IMR-90 (cell line): ENCODE results near the gene HYKK. TPM values are rescaled to one million over a fixed set of nuclear protein-coding genes. Genes with fewer than 3 reads are reported as not detected.

Source experiments
- ATAC-seq: fragments of 200-7000 bp; cut with Tn5 transposase; 2 replicates; pipeline ENCODE4 v1.9.1; 2020; ENCODE audit warnings: low read depth, mild to moderate bottlenecking, moderate library complexity
- BruUV-seq: library from RNA; stranded (reverse); fragments of 400-500 nt; replicated peaks from 2 replicates; lab custom pipeline; 2021; lab: Mats Ljungman, UMichigan
- CTCF ChIA-PET: fragments of 300-600 bp; formaldehyde crosslinking; extraction: SDS; loops from one replicate; lab custom pipeline; 2021; ENCODE audit warnings: antibody characterized with exemption; lab: Yijun Ruan, JAX
- POLR2A ChIA-PET: fragments of 300-600 bp; sonication (Branson Sonifier 250); formaldehyde crosslinking; loops from one replicate; lab custom pipeline; 2022; ENCODE audit warnings: antibody characterized with exemption; ENCODE audit not compliant: unreplicated experiment; lab: Charles Lee
- DNase-seq: peaks from one replicate; pipeline ENCODE4 v3.0.0; 2013
- H2AFZ ChIP-seq: replicated peaks from 2 replicates; pipeline ENCODE3; 2013; ENCODE audit warnings: low read length, mild to moderate bottlenecking; ENCODE audit not compliant: poor library complexity
- H2AK5ac ChIP-seq: 2 replicates; pipeline ENCODE4 v1.6.1; 2013; ENCODE audit warnings: low read depth, low read length, inconsistent platforms
- H2AK9ac ChIP-seq: replicated peaks from 2 replicates; pipeline ENCODE3; 2013; ENCODE audit warnings: mild to moderate bottlenecking, low read depth, low read length, moderate library complexity; ENCODE audit not compliant: poor library complexity
- H2BK120ac ChIP-seq: 2 replicates; pipeline ENCODE4 v1.6.1; 2013; ENCODE audit warnings: low read depth, low read length, inconsistent platforms
- H2BK15ac ChIP-seq: 3 replicates; pipeline ENCODE4 v1.6.1; 2013; ENCODE audit warnings: low read depth, low read length, inconsistent platforms
- H2BK20ac ChIP-seq: 2 replicates; pipeline ENCODE4 v1.6.1; 2013; ENCODE audit warnings: low read depth, mild to moderate bottlenecking, inconsistent platforms, low read length, moderate library complexity
- H2BK5ac ChIP-seq: 2 replicates; pipeline ENCODE4 v1.6.1; 2013; ENCODE audit warnings: mild to moderate bottlenecking, low read depth, low read length, inconsistent platforms; ENCODE audit not compliant: poor library complexity, severe bottlenecking
- H3K14ac ChIP-seq: replicated peaks from 2 replicates; pipeline ENCODE4 v1.6.1; 2013; ENCODE audit warnings: low read depth, low read length, inconsistent platforms
- H3K18ac ChIP-seq: 2 replicates; pipeline ENCODE4 v1.6.1; 2013; ENCODE audit warnings: low read depth, low read length, control low read depth
- H3K23ac ChIP-seq: 2 replicates; pipeline ENCODE4 v1.6.1; 2013; ENCODE audit warnings: low read depth, low read length, inconsistent platforms
- H3K27ac ChIP-seq: 2 replicates; pipeline ENCODE4 v1.5.1; 2013; ENCODE audit warnings: mild to moderate bottlenecking, control low read depth, low read length; ENCODE audit not compliant: insufficient read depth
- H3K27me3 ChIP-seq: 2 replicates; pipeline ENCODE4 v1.6.1; 2013; ENCODE audit warnings: low read length; ENCODE audit not compliant: control insufficient read depth, insufficient read depth
- H3K36me3 ChIP-seq: 2 replicates; pipeline ENCODE4 v1.6.1; 2013; ENCODE audit warnings: low read length, mixed read lengths; ENCODE audit not compliant: control insufficient read depth, insufficient read depth
- H3K4ac ChIP-seq: 2 replicates; pipeline ENCODE4 v1.6.1; 2013; ENCODE audit warnings: low read depth, low read length, inconsistent platforms
- H3K4me1 ChIP-seq: 2 replicates; pipeline ENCODE4 v1.6.1; 2013; ENCODE audit warnings: low read length, mixed read lengths; ENCODE audit not compliant: control insufficient read depth, insufficient read depth
- H3K4me2 ChIP-seq: 2 replicates; pipeline ENCODE4 v1.6.1; 2013; ENCODE audit warnings: low read depth, mild to moderate bottlenecking, control low read depth, low read length, moderate library complexity
- H3K4me3 ChIP-seq: 2 replicates; pipeline ENCODE4 v1.5.1; 2013; ENCODE audit warnings: low read depth, mild to moderate bottlenecking, control low read depth, low read length, moderate library complexity; ENCODE audit not compliant: insufficient read depth
- H3K56ac ChIP-seq: 2 replicates; pipeline ENCODE4 v1.6.1; 2013; ENCODE audit warnings: low read length, inconsistent platforms; ENCODE audit not compliant: insufficient read depth; ENCODE audit errors: extremely low read depth
- H3K79me1 ChIP-seq, 2 experiments: 2 replicates each; pipeline ENCODE4 v1.6.1; 2013; ENCODE audit warnings: low read length in 2 of 2, inconsistent platforms in 1 of 2, low read depth in 1 of 2
- H3K9ac ChIP-seq: 2 replicates; pipeline ENCODE4 v1.6.1; 2013; ENCODE audit warnings: low read depth, low read length, control low read depth
- H3K9me1 ChIP-seq: 2 replicates; pipeline ENCODE4 v1.6.1; 2013; ENCODE audit warnings: low read length, inconsistent platforms; ENCODE audit not compliant: insufficient read depth
- H3K9me3 ChIP-seq: 2 replicates; pipeline ENCODE4 v1.6.1; 2013; ENCODE audit warnings: low read length; ENCODE audit not compliant: control insufficient read depth, insufficient read depth
- H4K20me1 ChIP-seq: 2 replicates; pipeline ENCODE4 v1.6.1; 2013; ENCODE audit warnings: low read length, inconsistent platforms; ENCODE audit not compliant: insufficient read depth
- H4K5ac ChIP-seq: 2 replicates; pipeline ENCODE4 v1.6.1; 2013; ENCODE audit warnings: mild to moderate bottlenecking, low read depth, low read length, control low read depth
- H4K8ac ChIP-seq, 2 experiments: 2 replicates each; pipeline ENCODE4 v1.6.1; 2013; ENCODE audit warnings: low read depth in 2 of 2, low read length in 2 of 2, control low read depth in 1 of 2, inconsistent platforms in 1 of 2
- H4K91ac ChIP-seq: 2 replicates; pipeline ENCODE4 v1.6.1; 2013; ENCODE audit warnings: low read depth, low read length, inconsistent platforms; ENCODE audit not compliant: insufficient read depth
- MAFK ChIP-seq: IDR thresholded peaks from 2 replicates; pipeline ENCODE4 v1.6.1; 2012; ENCODE audit warnings: low read depth, low read length, improper control_type of control experiment
- USF2 ChIP-seq: fragments of 150-350 bp; IDR thresholded peaks from 2 replicates; pipeline ENCODE4 v1.6.1; 2017; ENCODE audit warnings: mild to moderate bottlenecking, antibody characterized with exemption, low read length, low read depth
- WGBS, 2 experiments: methylation state at CpG; one replicate each; pipeline versions ENCODE4 v1.1.5 to v1.1.7; 2013; ENCODE audit warnings: missing lambda C conversion rate in 2 of 2; ENCODE audit not compliant: insufficient read length in 1 of 2; ENCODE audit errors: extremely low coverage in 2 of 2; 5-methylcytosine and 5-hydroxymethylcytosine counted together
- dilution Hi-C: fragments of 300-500 bp; cut with HindIII; formaldehyde crosslinking; loops from one replicate; pipeline ENCODE4 v1.14.3; 2018; ENCODE audit warnings: low sequenced_read_pairs; ENCODE audit not compliant: unreplicated experiment
- in situ Hi-C: fragments of 300-500 bp; cut with MboI; formaldehyde crosslinking; loops from 3 replicates; pipeline ENCODE4 v1.14.3; 2019; ENCODE audit warnings: low sequenced_read_pairs, inconsistent platforms, mixed read lengths
- intact Hi-C: fragments of 100-400 bp; cut with micrococcal nuclease; formaldehyde crosslinking; loops from 2 replicates; pipeline ENCODE4 v1.10.0; 2022
- polyA plus RNA-seq, 3 experiments: library from polyadenylated mRNA; depleted of rRNA; stranded (reverse); fragments of >200 nt; gene quantifications; 2 replicates each; pipeline ENCODE4 v1.2.3, GENCODE V29; 2012; ENCODE audit warnings: low replicate concordance in 1 of 3
- total RNA-seq: library from RNA; depleted of rRNA; stranded (reverse); fragments of >200 nt; gene quantifications from 2 replicates; pipeline ENCODE4 v1.2.3, GENCODE V29; 2012

Gene HYKK
- total and polyA plus RNA-seq, 2 of the 4 experiments (the other 2 are of a cell fraction) = 3.8 to 5.6 TPM

- no peaks in the 10 kb centered on the region for H3K4me1 ChIP-seq
- no peak overlapping the region for H4K5ac ChIP-seq
- peaks cover 7% of the 10 kb centered on the region for H4K20me1 ChIP-seq
- peak overlapping the region; percentile 10; the same call in 1 of the 2 replicates for H3K56ac ChIP-seq
- ChIA-PET POLR2A (no interaction called here), CTCF (no interaction called here)
- H3K14ac ChIP-seq = no peak overlapping the region; the same call in 1 of the 2 replicates
- H4K8ac ChIP-seq = no peak overlapping the region
- no peak overlapping the region for H3K18ac ChIP-seq
- dilution Hi-C loops (no loop called here), intact Hi-C loops (no loop called here), in situ Hi-C loops (no loop called here)
- no peaks in the 10 kb centered on the region for H3K9me3 ChIP-seq
- no peak overlapping the region for H2BK120ac ChIP-seq
- no peak overlapping the region for H2BK20ac ChIP-seq
- H3K79me1 ChIP-seq = peaks cover 20 to 31% of the 10 kb centered on the region in 2 experiments
- peak overlapping the region; percentile 52; the same call in 1 of the 2 replicates for H3K27ac ChIP-seq
- WGBS, 2 experiments = no CpG with 5 or more reads among the region's 1 CpG
- H3K9me1 ChIP-seq = 0 out of 2 replicates have a peak, but pooled peaks cover 2% of the 10 kb centered on the region
- DNase-seq (no peak), ATAC-seq (no peak)
- H3K4ac ChIP-seq = no peak overlapping the region
- no peak overlapping the region for H4K91ac ChIP-seq
- H3K36me3 ChIP-seq = peaks cover 19% of the 10 kb centered on the region
- peak overlapping the region; percentile 92 for H3K9ac ChIP-seq
- no peak overlapping the region for H3K23ac ChIP-seq
- no peak overlapping the region for H2BK5ac ChIP-seq
- no peak overlapping the region for H2AK9ac ChIP-seq
- BruUV-seq = no TSS peak
- H3K4me2 ChIP-seq = peak overlapping the region; percentile 91
- no peaks in the 10 kb centered on the region for H3K27me3 ChIP-seq
- no peak overlapping the region for H2AFZ ChIP-seq
- H2AK5ac ChIP-seq = no peak overlapping the region
- no peak for TF ChIP-seq USF2
- TF ChIP-seq MAFK = peak; percentile 55
- peak overlapping the region; percentile 93; the same call in 1 of the 2 replicates for H3K4me3 ChIP-seq
- H2BK15ac ChIP-seq = no peak overlapping the region
Observed at GRCh38 chr15:78541744-78542034, 34.3 kb downstream of the HYKK start.
